ENCODE results near the gene RUSC2.
"Not testable (repeated sequence)": the region's sequence is repeated elsewhere in the genome, so short reads cannot be mapped to it uniquely, and the experiment has no call there.

The RUSC2 gene

GRCh38 chr9:35488566-35489312 is 1.2 kb upstream of the RUSC2 start:
- WGBS (ENCODE audit: extremely low coverage, insufficient coverage, insufficient read length) = no CpG with 5 or more reads among the region's 10 CpGs
- Histone ChIP-seq H3K9ac (ENCODE audit: low read length) (no peak overlapping the region), H3K27ac (ENCODE audit: low read depth, low read length) (peak overlapping the region; percentile 75), H3K18ac (ENCODE audit: low read length) (no peak overlapping the region), H3K9me3 (ENCODE audit: insufficient read depth, low read depth, low read length) (no peaks in the 10 kb centered on the region), H3K14ac (ENCODE audit: low read length) (no peak overlapping the region), H2BK120ac (ENCODE audit: insufficient read depth, low read length, poor library complexity) (no peak overlapping the region), H2AFZ (ENCODE audit: insufficient read depth, low read length, poor library complexity) (peak overlapping the region; percentile 8), H3K27me3 (ENCODE audit: insufficient read depth, low read length) (no peaks in the 10 kb centered on the region), H3K4me2 (ENCODE audit: low read length) (peak overlapping the region; percentile 91), H3K36me3 (ENCODE audit: control insufficient read depth in 1 of 2, insufficient read depth in 2 of 2, low read length in 2 of 2) (no peaks in the 10 kb centered on the region), H3K4me3 (ENCODE audit: low read depth, low read length) (no peak overlapping the region), H3K79me2 (ENCODE audit: control insufficient read depth, insufficient read depth, low read length, poor library complexity) (peaks cover 11% of the 10 kb centered on the region), H2BK5ac (ENCODE audit: low read depth, low read length, poor library complexity) (no peak overlapping the region), H3K4me1 (ENCODE audit: control insufficient read depth in 1 of 2, insufficient read depth in 2 of 2, low read length in 2 of 2) (peaks cover 3 to 7% of the 10 kb centered on the region in 2 experiments), H2BK12ac (ENCODE audit: low read length) (no peak overlapping the region), H3K4ac (ENCODE audit: low read depth, low read length) (no peak overlapping the region), H2AK5ac (ENCODE audit: low read length) (no peak overlapping the region), H4K8ac (ENCODE audit: low read depth, low read length) (peak overlapping the region; percentile 63), H3K79me1 (ENCODE audit: low read length) (peaks cover 19% of the 10 kb centered on the region), H4K12ac (ENCODE audit: low read depth, low read length) (no peak overlapping the region), H3K23ac (ENCODE audit: low read length) (no peak overlapping the region), H4K91ac (ENCODE audit: low read depth, low read length) (no peak overlapping the region)
- no peak for DNase-seq

- Histone ChIP-seq H3K4me1 (ENCODE audit: control insufficient read depth in 1 of 2, insufficient read depth in 2 of 2, low read length in 2 of 2) (peaks cover 3 to 7% of the 10 kb centered on the region in 2 experiments), H3K14ac (ENCODE audit: low read length) (peak overlapping the region; percentile 47), H3K27me3 (ENCODE audit: insufficient read depth, low read length) (no peaks in the 10 kb centered on the region), H2BK5ac (ENCODE audit: low read depth, low read length, poor library complexity) (peak overlapping the region; percentile 68), H4K12ac (ENCODE audit: low read depth, low read length) (peak overlapping the region; percentile 74), H3K9me3 (ENCODE audit: insufficient read depth, low read depth, low read length) (no peaks in the 10 kb centered on the region), H4K91ac (ENCODE audit: low read depth, low read length) (peak overlapping the region; percentile 88), H3K4me2 (ENCODE audit: low read length) (peak overlapping the region; percentile 91), H3K36me3 (ENCODE audit: control insufficient read depth in 1 of 2, insufficient read depth in 2 of 2, low read length in 2 of 2) (no peaks in the 10 kb centered on the region), H2BK120ac (ENCODE audit: insufficient read depth, low read length, poor library complexity) (peak overlapping the region; percentile 74), H2AK5ac (ENCODE audit: low read length) (peak overlapping the region; percentile 49), H3K23ac (ENCODE audit: low read length) (no peak overlapping the region), H2AFZ (ENCODE audit: insufficient read depth, low read length, poor library complexity) (peak overlapping the region; percentile 7), H3K4me3 (ENCODE audit: low read depth, low read length) (peak overlapping the region; percentile 85), H3K79me2 (ENCODE audit: control insufficient read depth, insufficient read depth, low read length, poor library complexity) (peaks cover 11% of the 10 kb centered on the region), H3K79me1 (ENCODE audit: low read length) (peaks cover 19% of the 10 kb centered on the region), H4K8ac (ENCODE audit: low read depth, low read length) (peak overlapping the region; percentile 63), H3K27ac (ENCODE audit: low read depth, low read length) (peak overlapping the region; percentile 75), H3K18ac (ENCODE audit: low read length) (peak overlapping the region; percentile 52), H2BK12ac (ENCODE audit: low read length) (peak overlapping the region; percentile 27), H3K4ac (ENCODE audit: low read depth, low read length) (peak overlapping the region; percentile 9), H3K9ac (ENCODE audit: low read length) (peak overlapping the region; percentile 73)
- no CpG with 5 or more reads among the region's 44 CpGs for WGBS (ENCODE audit: extremely low coverage, insufficient coverage, insufficient read length)
- peak; percentile 7 to 60 for DNase-seq
Measured at GRCh38 chr9:35490155-35490909, 421 bp downstream of the RUSC2 start.

- Histone ChIP-seq H3K4me2 (ENCODE audit: low read length) (peak overlapping the region; percentile 91), H3K18ac (ENCODE audit: low read length) (peak overlapping the region; percentile 52), H4K91ac (ENCODE audit: low read depth, low read length) (peak overlapping the region; percentile 88), H3K4ac (ENCODE audit: low read depth, low read length) (peak overlapping the region; percentile 2), H3K14ac (ENCODE audit: low read length) (peak overlapping the region; percentile 47), H2BK12ac (ENCODE audit: low read length) (peak overlapping the region; percentile 27), H3K9ac (ENCODE audit: low read length) (peak overlapping the region; percentile 73), H3K9me3 (ENCODE audit: insufficient read depth, low read depth, low read length) (no peaks in the 10 kb centered on the region), H3K79me2 (ENCODE audit: control insufficient read depth, insufficient read depth, low read length, poor library complexity) (peaks cover 11% of the 10 kb centered on the region), H2AFZ (ENCODE audit: insufficient read depth, low read length, poor library complexity) (peak overlapping the region; percentile 7), H2BK120ac (ENCODE audit: insufficient read depth, low read length, poor library complexity) (peak overlapping the region; percentile 30), H4K12ac (ENCODE audit: low read depth, low read length) (peak overlapping the region; percentile 5), H3K79me1 (ENCODE audit: low read length) (peaks cover 19% of the 10 kb centered on the region), H3K36me3 (ENCODE audit: control insufficient read depth in 1 of 2, insufficient read depth in 2 of 2, low read length in 2 of 2) (no peaks in the 10 kb centered on the region), H3K27ac (ENCODE audit: low read depth, low read length) (no peak overlapping the region), H3K23ac (ENCODE audit: low read length) (no peak overlapping the region), H2AK5ac (ENCODE audit: low read length) (peak overlapping the region; percentile 49), H3K4me3 (ENCODE audit: low read depth, low read length) (peak overlapping the region; percentile 85), H3K27me3 (ENCODE audit: insufficient read depth, low read length) (no peaks in the 10 kb centered on the region), H4K8ac (ENCODE audit: low read depth, low read length) (peak overlapping the region; percentile 5), H2BK5ac (ENCODE audit: low read depth, low read length, poor library complexity) (peak overlapping the region; percentile 4), H3K4me1 (ENCODE audit: control insufficient read depth in 1 of 2, insufficient read depth in 2 of 2, low read length in 2 of 2) (peaks cover 3 to 7% of the 10 kb centered on the region in 2 experiments)
- peak in 1 of 2 donors; percentile 37 for DNase-seq
- no CpG with 5 or more reads among the region's 12 CpGs for WGBS (ENCODE audit: extremely low coverage, insufficient coverage, insufficient read length)
Measured at GRCh38 chr9:35490910-35491465, 1.1 kb downstream of the RUSC2 start.

GRCh38 chr9:35493119-35493518 is 3.2 kb downstream of the RUSC2 start:
- not testable (repeated sequence) for H3K9me3 ChIP-seq (ENCODE audit: insufficient read depth, low read depth, low read length); H3K9ac ChIP-seq (ENCODE audit: low read length); H3K27ac ChIP-seq (ENCODE audit: low read depth, low read length); H3K4ac ChIP-seq (ENCODE audit: low read depth, low read length); H2AFZ ChIP-seq (ENCODE audit: insufficient read depth, low read length, poor library complexity); H3K18ac ChIP-seq (ENCODE audit: low read length); H2AK5ac ChIP-seq (ENCODE audit: low read length); H3K23ac ChIP-seq (ENCODE audit: low read length); H2BK120ac ChIP-seq (ENCODE audit: insufficient read depth, low read length, poor library complexity); DNase-seq; H3K4me2 ChIP-seq (ENCODE audit: low read length); H3K4me1 ChIP-seq (ENCODE audit: control insufficient read depth in 1 of 2, insufficient read depth in 2 of 2, low read length in 2 of 2); H4K8ac ChIP-seq (ENCODE audit: low read depth, low read length); H3K36me3 ChIP-seq (ENCODE audit: control insufficient read depth in 1 of 2, insufficient read depth in 2 of 2, low read length in 2 of 2); H2BK12ac ChIP-seq (ENCODE audit: low read length); H3K27me3 ChIP-seq (ENCODE audit: insufficient read depth, low read length); H4K91ac ChIP-seq (ENCODE audit: low read depth, low read length); H3K14ac ChIP-seq (ENCODE audit: low read length); H4K12ac ChIP-seq (ENCODE audit: low read depth, low read length); H2BK5ac ChIP-seq (ENCODE audit: low read depth, low read length, poor library complexity); H3K4me3 ChIP-seq (ENCODE audit: low read depth, low read length)
- H3K79me1 ChIP-seq (ENCODE audit: low read length) = peaks cover 19% of the 10 kb centered on the region
- peaks cover 11% of the 10 kb centered on the region for H3K79me2 ChIP-seq (ENCODE audit: control insufficient read depth, insufficient read depth, low read length, poor library complexity)
- no CpG with 5 or more reads among the region's 1 CpG for WGBS (ENCODE audit: extremely low coverage, insufficient coverage, insufficient read length)

All from trophoblast cell (in vitro differentiated cells and primary cell).